Right ventricle myocardium superior (tissue), 1 donor: Measurements from ENCODE around the gene SIKE1. TPM values are rescaled to one million over a fixed set of nuclear protein-coding genes. Genes with fewer than 3 reads are reported as not detected.
"Not testable (repeated sequence)": the region's sequence is repeated elsewhere in the genome, so short reads cannot be mapped to it uniquely, and the experiment has no call there.

Experiments used
- ATAC-seq: fragments of 200-7000 bp; cut with Tn5 transposase; one replicate; pipeline ENCODE4 v1.9.1; 2020; ENCODE audit warnings: mild to moderate bottlenecking; ENCODE audit not compliant: poor library complexity
- DNase-seq: peaks from one replicate; pipeline ENCODE4 v3.0.0-alpha.2; 2020
- intact Hi-C: fragments of 100-400 bp; cut with DNase I; formaldehyde crosslinking; loops from one replicate; pipeline ENCODE4 v1.11.2; 2022
- long read RNA-seq: library from polyadenylated mRNA; unstranded; transcript quantifications from one replicate; pipeline ENCODE4 v2.0.0, GENCODE V29; 2021
- total RNA-seq: library from RNA; stranded (reverse); fragmentation: NEBNext Ultra II Directional; extraction: Animal tissue kit (Norgen Biotek cat#: 25700); gene quantifications from one replicate; pipeline ENCODE4 v1.2.1, GENCODE V29; 2021
- donor health status: DM: no; HTN: yes; CAD: no; lungs with severe emphysema.

SIKE1 gene
- total RNA-seq: 26.5 TPM
- long read RNA-seq, transcript SIKE1-201 (5 exons, 2,190 nt): major isoform, 6 of 10 reads
- long read RNA-seq, partial matches to known transcripts: 0 of 10 reads
- long read RNA-seq, other reads (novel, unspliced or antisense): 3 of 10 reads

GRCh38 chr1:114780344-114781226, at the start of gene SIKE1:
Gene SIKE1 (minus strand): TSS chr1:114780685. CDS start chr1:114780607, 78 bp downstream.
- peak; percentile 99 for ATAC-seq
- peak; percentile 95 for DNase-seq
- intact Hi-C loops: no loop called here

- intact Hi-C loops, DNase-seq: not testable (repeated sequence)
Observed at GRCh38 chr1:114830075-114830474, 49.6 kb upstream of the SIKE1 start.

GRCh38 chr1:114828251-114828650, 47.8 kb upstream of the SIKE1 start:
- intact Hi-C loops: no loop called here
- ATAC-seq: no peak
- DNase-seq: no peak

More at GRCh38 chr1:114830075-114830474, 49.6 kb upstream of the SIKE1 start:
- not testable (repeated sequence) for ATAC-seq

- no peak for DNase-seq
- intact Hi-C loops: no loop called here
- ATAC-seq: no peak
Observed at GRCh38 chr1:114821978-114822377, 41.5 kb upstream of the SIKE1 start.

GRCh38 chr1:114820392-114820791, 39.9 kb upstream of the SIKE1 start:
- ATAC-seq (no peak), DNase-seq (no peak)
- intact Hi-C loops: no loop called here

GRCh38 chr1:114819869-114820268, 39.4 kb upstream of the SIKE1 start:
- ATAC-seq: no peak
- DNase-seq: no peak
- intact Hi-C loops: no loop called here

GRCh38 chr1:114804449-114804848, 24.0 kb upstream of the SIKE1 start:
- DNase-seq, intact Hi-C loops, ATAC-seq: not testable (repeated sequence)

GRCh38 chr1:114803001-114803400, 22.5 kb upstream of the SIKE1 start:
- DNase-seq (no peak), ATAC-seq (no peak)
- intact Hi-C loops: no loop called here

GRCh38 chr1:114794038-114794437, 13.6 kb upstream of the SIKE1 start:
- DNase-seq: no peak
- intact Hi-C loops: no loop called here
- no peak for ATAC-seq

- ATAC-seq, DNase-seq, intact Hi-C loops: not testable (repeated sequence)
Observed at GRCh38 chr1:114790581-114790980, 10.1 kb upstream of the SIKE1 start.

- ATAC-seq, DNase-seq, intact Hi-C loops: not testable (repeated sequence)
Observed at GRCh38 chr1:114786440-114786839, 6.0 kb upstream of the SIKE1 start.

GRCh38 chr1:114782476-114782875, 2.0 kb upstream of the SIKE1 start:
- intact Hi-C loops: no loop called here

GRCh38 chr1:114779722-114780121, 763 bp downstream of the SIKE1 start:
- ATAC-seq (no peak), DNase-seq (no peak)
- intact Hi-C loops: no loop called here

More at GRCh38 chr1:114782476-114782875, 2.0 kb upstream of the SIKE1 start:
- DNase-seq (no peak), ATAC-seq (no peak)

GRCh38 chr1:114776726-114777125, 3.8 kb downstream of the SIKE1 start:
- ATAC-seq, intact Hi-C loops, DNase-seq: not testable (repeated sequence)

- ATAC-seq: no peak
- intact Hi-C loops: no loop called here
- no peak for DNase-seq
Observed at GRCh38 chr1:114771992-114772391, 8.5 kb downstream of the SIKE1 start.

- DNase-seq (no peak), ATAC-seq (no peak)
- intact Hi-C loops: no loop called here
Observed at GRCh38 chr1:114770989-114771388, 9.5 kb downstream of the SIKE1 start.

GRCh38 chr1:114764689-114765088, 15.8 kb downstream of the SIKE1 start:
- DNase-seq: no peak
- intact Hi-C loops: no loop called here
- ATAC-seq: no peak

- intact Hi-C loops: no loop called here
- ATAC-seq (no peak), DNase-seq (no peak)
Observed at GRCh38 chr1:114758256-114758832, 22.1 kb downstream of the SIKE1 start.

- peak; percentile 98 for ATAC-seq
- peak; percentile 98 for DNase-seq
- intact Hi-C loops: no loop called here
Observed at GRCh38 chr1:114757455-114758255, 22.8 kb downstream of the SIKE1 start, which contains the start of gene CSDE1. Gene CSDE1 (minus strand): TSS chr1:114757984. CDS start chr1:114739890, 18,094 bp downstream.
